Measurements from ENCODE around the gene TBX1. TPM values are rescaled to one million over a fixed set of nuclear protein-coding genes. Genes with fewer than 3 reads are reported as not detected.

TBX1 gene
- total RNA-seq, 2 experiments from 2014 or later: not detected

- intact Hi-C loops (cut with micrococcal nuclease): no loop called here
These were observed 39.0 kb downstream of the TBX1 start for GRCh38 chr22:19799322-19800190.

GRCh38 chr22:19800306-19800705 is 39.7 kb downstream of the TBX1 start:
- ChIA-PET POLR2A (no interaction called here), CTCF (no interaction called here)
- H3K9me3 Mint-ChIP-seq: no peaks in the 10 kb centered on the region
- intact Hi-C loops (cut with micrococcal nuclease): no loop called here
- H3K4me1 Mint-ChIP-seq (ENCODE audit: low read depth): no peaks in the 10 kb centered on the region
- no peak for DNase-seq
- H3K4me3 Mint-ChIP-seq: no peak overlapping the region
- H3K27me3 Mint-ChIP-seq: no peaks in the 10 kb centered on the region
- H3K27ac Mint-ChIP-seq: no peak overlapping the region
- peaks cover 4% of the 10 kb centered on the region for H3K36me3 Mint-ChIP-seq

More at GRCh38 chr22:19799322-19800190, 39.0 kb downstream of the TBX1 start:
- H3K27me3 Mint-ChIP-seq: no peaks in the 10 kb centered on the region
- no peak overlapping the region for H3K27ac Mint-ChIP-seq
- POLR2A ChIA-PET: no interaction called here
- no peaks in the 10 kb centered on the region for H3K4me1 Mint-ChIP-seq (ENCODE audit: low read depth)
- no peak for DNase-seq
- H3K4me3 Mint-ChIP-seq: no peak overlapping the region
- H3K9me3 Mint-ChIP-seq: no peaks in the 10 kb centered on the region
- CTCF ChIA-PET: no interaction called here
- peaks cover 4% of the 10 kb centered on the region for H3K36me3 Mint-ChIP-seq

- POLR2A ChIA-PET: interaction anchor here (0.6 kb wide), 1 partner anchor 320 kb away, joined by 4 read pairs; no protein-coding TSS in a partner anchor
- CTCF ChIA-PET: no interaction called here
- H3K4me1 Mint-ChIP-seq (ENCODE audit: low read depth): no peaks in the 10 kb centered on the region
- intact Hi-C loops (cut with micrococcal nuclease): no loop called here
- H3K9me3 Mint-ChIP-seq: no peaks in the 10 kb centered on the region
- H3K36me3 Mint-ChIP-seq: peaks cover 4% of the 10 kb centered on the region
- no peak for DNase-seq
- no peaks in the 10 kb centered on the region for H3K27me3 Mint-ChIP-seq
- H3K4me3 Mint-ChIP-seq: no peak overlapping the region
- no peak overlapping the region for H3K27ac Mint-ChIP-seq
These were observed 40.2 kb downstream of the TBX1 start for GRCh38 chr22:19800761-19801244.

GRCh38 chr22:19801340-19802000 is 40.9 kb downstream of the TBX1 start:
- Mint-ChIP-seq H3K36me3 (peaks cover 4% of the 10 kb centered on the region), H3K4me1 (ENCODE audit: low read depth) (no peaks in the 10 kb centered on the region), H3K4me3 (no peak overlapping the region), H3K27ac (no peak overlapping the region), H3K9me3 (no peaks in the 10 kb centered on the region), H3K27me3 (no peaks in the 10 kb centered on the region)
- DNase-seq: no peak
- ChIA-PET POLR2A (interaction anchor here (0.6 kb wide), 1 partner anchor 320 kb away, joined by 4 read pairs; no protein-coding TSS in a partner anchor), CTCF (no interaction called here)
- intact Hi-C loops (cut with micrococcal nuclease): no loop called here

- intact Hi-C loops (cut with micrococcal nuclease): no loop called here
- Mint-ChIP-seq H3K9me3 (no peaks in the 10 kb centered on the region), H3K4me3 (no peak overlapping the region), H3K27me3 (no peaks in the 10 kb centered on the region), H3K27ac (no peak overlapping the region), H3K36me3 (peaks cover 4% of the 10 kb centered on the region), H3K4me1 (ENCODE audit: low read depth) (no peaks in the 10 kb centered on the region)
- ChIA-PET CTCF (no interaction called here), POLR2A (no interaction called here)
- no peak for DNase-seq
These were observed 41.7 kb downstream of the TBX1 start for GRCh38 chr22:19802001-19802893.

- ChIA-PET CTCF (no interaction called here), POLR2A (no interaction called here)
- Mint-ChIP-seq H3K4me1 (ENCODE audit: low read depth) (no peaks in the 10 kb centered on the region), H3K4me3 (no peak overlapping the region), H3K27ac (no peak overlapping the region), H3K9me3 (no peaks in the 10 kb centered on the region), H3K27me3 (no peaks in the 10 kb centered on the region), H3K36me3 (peaks cover 4% of the 10 kb centered on the region)
- DNase-seq: no peak
- intact Hi-C loops (cut with micrococcal nuclease): no loop called here
These were observed 42.5 kb downstream of the TBX1 start for GRCh38 chr22:19802894-19803735.

GRCh38 chr22:19803736-19804267 is 43.2 kb downstream of the TBX1 start:
- H3K36me3 Mint-ChIP-seq: peaks cover 4% of the 10 kb centered on the region
- no peaks in the 10 kb centered on the region for H3K4me1 Mint-ChIP-seq (ENCODE audit: low read depth)
- intact Hi-C loops (cut with micrococcal nuclease): no loop called here
- H3K27ac Mint-ChIP-seq: no peak overlapping the region
- H3K27me3 Mint-ChIP-seq: no peaks in the 10 kb centered on the region
- DNase-seq: no peak
- ChIA-PET CTCF (no interaction called here), POLR2A (no interaction called here)
- H3K9me3 Mint-ChIP-seq: no peaks in the 10 kb centered on the region
- no peak overlapping the region for H3K4me3 Mint-ChIP-seq

- Mint-ChIP-seq H3K4me1 (ENCODE audit: low read depth) (peaks cover 4% of the 10 kb centered on the region), H3K27me3 (no peaks in the 10 kb centered on the region), H3K36me3 (peaks cover 4% of the 10 kb centered on the region), H3K27ac (no peak overlapping the region), H3K9me3 (no peaks in the 10 kb centered on the region), H3K4me3 (no peak overlapping the region)
- ChIA-PET CTCF (no interaction called here), POLR2A (interaction anchor here (0.6 kb wide), 1 partner anchor 401 kb away, joined by 3 read pairs; no protein-coding TSS in a partner anchor)
- intact Hi-C loops (cut with micrococcal nuclease): no loop called here
- no peak for DNase-seq
These were observed 45.2 kb downstream of the TBX1 start for GRCh38 chr22:19805821-19806212.

- intact Hi-C loops (cut with micrococcal nuclease): no loop called here
- no peaks in the 10 kb centered on the region for H3K27me3 Mint-ChIP-seq
These were observed 45.9 kb downstream of the TBX1 start for GRCh38 chr22:19806213-19807160.

GRCh38 chr22:19807161-19807913 is 46.8 kb downstream of the TBX1 start:
- POLR2A ChIA-PET: no interaction called here
- H3K4me3 Mint-ChIP-seq: no peak overlapping the region
- no peaks in the 10 kb centered on the region for H3K9me3 Mint-ChIP-seq
- no peak overlapping the region for H3K27ac Mint-ChIP-seq
- H3K36me3 Mint-ChIP-seq: peaks cover 1% of the 10 kb centered on the region
- H3K27me3 Mint-ChIP-seq: no peaks in the 10 kb centered on the region
- CTCF ChIA-PET: interaction anchor here (2.5 kb wide), 1 partner anchor 77 kb away, joined by 8 read pairs; no protein-coding TSS in a partner anchor
- peaks cover 4% of the 10 kb centered on the region for H3K4me1 Mint-ChIP-seq (ENCODE audit: low read depth)
- intact Hi-C loops (cut with micrococcal nuclease): no loop called here
- DNase-seq: no peak

More at GRCh38 chr22:19806213-19807160, 45.9 kb downstream of the TBX1 start:
- peaks cover 4% of the 10 kb centered on the region for H3K4me1 Mint-ChIP-seq (ENCODE audit: low read depth)
- H3K36me3 Mint-ChIP-seq: peaks cover 4% of the 10 kb centered on the region
- H3K4me3 Mint-ChIP-seq: no peak overlapping the region
- no peaks in the 10 kb centered on the region for H3K9me3 Mint-ChIP-seq
- POLR2A ChIA-PET: interaction anchor here (0.6 kb wide), 1 partner anchor 401 kb away, joined by 3 read pairs; no protein-coding TSS in a partner anchor
- CTCF ChIA-PET: interaction anchor here (2.5 kb wide), 1 partner anchor 76 kb away, joined by 8 read pairs; no protein-coding TSS in a partner anchor
- no peak overlapping the region for H3K27ac Mint-ChIP-seq
- DNase-seq: no peak
